Right atrium auricular region (tissue), 2 donors: ENCODE results near the gene MGAT4B. TPM values are rescaled to one million over a fixed set of nuclear protein-coding genes. Genes with fewer than 3 reads are reported as not detected.

Source experiments
- DNase-seq: peaks from one replicate; pipeline ENCODE4 v3.0.0-alpha.2; 2019; ENCODE audit warnings: low spot score
- H3K27ac ChIP-seq, 2 donors: fragments of 200-600 bp; sonication (generic); 1 replicate in 1 of 2; 2 replicates in 1 of 2; pipeline ENCODE4 v1.5.1; 2016 to 2019
- H3K27me3 ChIP-seq, 2 donors: fragments of 200-600 bp; sonication (generic); one replicate each; pipeline versions ENCODE4 v1.5.1 to v1.6.0; 2017 to 2019
- H3K36me3 ChIP-seq: fragments of 200-600 bp; sonication (generic); one replicate; pipeline ENCODE4 v1.5.1; 2016
- H3K4me1 ChIP-seq, 2 donors: fragments of 200-600 bp; sonication (generic); one replicate each; pipeline versions ENCODE4 v1.5.1 to v1.6.0; 2017 to 2019
- H3K4me3 ChIP-seq, 2 donors: fragments of 200-600 bp; sonication (generic); 1 replicate in 1 of 2; 2 replicates in 1 of 2; pipeline ENCODE4 v1.5.1; 2017 to 2019; ENCODE audit warnings: mild to moderate bottlenecking in 1 of 2, moderate library complexity in 1 of 2
- H3K9me3 ChIP-seq, 2 donors: fragments of 200-600 bp; sonication (generic); one replicate each; pipeline ENCODE4 v1.5.1; 2019
- CTCF ChIP-seq, 2 donors: fragments of 200-600 bp; sonication (generic); IDR thresholded peaks; one replicate each; pipeline ENCODE4 v1.5.1; 2019; ENCODE audit warnings: antibody characterized with exemption in 2 of 2
- total RNA-seq, 2 donors: library from RNA; depleted of rRNA; stranded (reverse); fragments of >200 nt; gene quantifications; one replicate each; pipeline ENCODE4 v1.1.0, GENCODE V29; 2016

MGAT4B gene
- 10 to 100 TPM; 71.7 to 77.1 TPM for total RNA-seq

- H3K27me3 ChIP-seq: no peaks in the 10 kb centered on the region
- peaks cover 0 to 48% of the 10 kb centered on the region in 2 donors for H3K4me1 ChIP-seq
- no peaks in the 10 kb centered on the region for H3K9me3 ChIP-seq
- H3K27ac ChIP-seq: peak within 1 kb of the TSS; percentile 92 to 93
- H3K4me3 ChIP-seq: peak within 1 kb of the TSS; percentile 73 to 92
- no peak for TF ChIP-seq CTCF (IDR thresholded peaks at IDR 0.05)
- no peaks in the 10 kb centered on the region for H3K36me3 ChIP-seq
- no peak for DNase-seq
These were observed at the start of gene MGAT4B for GRCh38 chr5:179806250-179807048. MGAT4B (minus strand) TSS chr5:179806866; CDS start chr5:179806583, 283 bp downstream.

- H3K36me3 ChIP-seq: peaks cover 35% of the 10 kb centered on the region
- no peaks in the 10 kb centered on the region for H3K27me3 ChIP-seq
- TF ChIP-seq CTCF (IDR thresholded peaks at IDR 0.05): no peak
- H3K4me1 ChIP-seq: peaks cover 0 to 14% of the 10 kb centered on the region in 2 donors
- DNase-seq: no peak
- H3K4me3 ChIP-seq: no peak overlapping the region
- H3K27ac ChIP-seq: no peak overlapping the region
- no peaks in the 10 kb centered on the region for H3K9me3 ChIP-seq
These were observed 47.7 kb upstream of the MGAT4B start for GRCh38 chr5:179854356-179854755.

GRCh38 chr5:179852993-179853547, 46.4 kb upstream of the MGAT4B start:
- Histone ChIP-seq H3K9me3 (no peaks in the 10 kb centered on the region), H3K36me3 (peaks cover 48% of the 10 kb centered on the region), H3K4me3 (no peak overlapping the region), H3K27me3 (no peaks in the 10 kb centered on the region), H3K4me1 (peaks cover 0 to 10% of the 10 kb centered on the region in 2 donors), H3K27ac (no peak overlapping the region)
- DNase-seq: no peak
- no peak for TF ChIP-seq CTCF (IDR thresholded peaks at IDR 0.05)

GRCh38 chr5:179841621-179842020, 35.0 kb upstream of the MGAT4B start:
- Histone ChIP-seq H3K36me3 (peaks cover 60% of the 10 kb centered on the region), H3K27me3 (no peaks in the 10 kb centered on the region), H3K4me1 (peaks cover 0 to 3% of the 10 kb centered on the region in 2 donors), H3K9me3 (peaks cover 0 to 11% of the 10 kb centered on the region in 2 donors), H3K4me3 (no peak overlapping the region), H3K27ac (no peak overlapping the region)
- no peak for DNase-seq
- TF ChIP-seq CTCF (IDR thresholded peaks at IDR 0.05): no peak

GRCh38 chr5:179840766-179841165, 34.1 kb upstream of the MGAT4B start:
- TF ChIP-seq CTCF (IDR thresholded peaks at IDR 0.05): no peak

More at GRCh38 chr5:179840766-179841165, 34.1 kb upstream of the MGAT4B start:
- H3K27me3 ChIP-seq: no peaks in the 10 kb centered on the region
- H3K4me1 ChIP-seq: peaks cover 0 to 8% of the 10 kb centered on the region in 2 donors
- no peak overlapping the region for H3K4me3 ChIP-seq
- H3K36me3 ChIP-seq: peaks cover 60% of the 10 kb centered on the region
- H3K27ac ChIP-seq: no peak overlapping the region
- no peak for DNase-seq
- H3K9me3 ChIP-seq: peaks cover 0 to 11% of the 10 kb centered on the region in 2 donors
